Left forelimb (tissue), 1 donor: ENCODE results near the gene IWS1.
"Not testable (repeated sequence)": the region's sequence is repeated elsewhere in the genome, so short reads cannot be mapped to it uniquely, and the experiment has no call there.

Experiments used
- DNase-seq: peaks from one replicate; pipeline ENCODE4 v3.0.0-alpha.2; 2018; ENCODE audit warnings: low spot score

Gene IWS1

GRCh38 chr2:127454595-127455565, 71.4 kb downstream of the IWS1 start:
- DNase-seq, result no peak

- no peak for DNase-seq
These were observed 72.7 kb downstream of the IWS1 start for GRCh38 chr2:127453392-127454171.

- DNase-seq, result no peak
These were observed 73.3 kb downstream of the IWS1 start for GRCh38 chr2:127453013-127453391.

GRCh38 chr2:127452423-127452822, 73.9 kb downstream of the IWS1 start:
- DNase-seq, result not testable (repeated sequence)

- DNase-seq, result no peak
These were observed 74.3 kb downstream of the IWS1 start for GRCh38 chr2:127451981-127452380.

- no peak for DNase-seq
These were observed 76.4 kb downstream of the IWS1 start for GRCh38 chr2:127449898-127450297.

GRCh38 chr2:127449414-127449813, 76.9 kb downstream of the IWS1 start:
- no peak for DNase-seq

- DNase-seq, result no peak
These were observed 77.8 kb downstream of the IWS1 start for GRCh38 chr2:127448526-127448925.

GRCh38 chr2:127439343-127439742, 86.9 kb downstream of the IWS1 start:
- DNase-seq, result no peak

- no peak for DNase-seq
These were observed 88.2 kb downstream of the IWS1 start for GRCh38 chr2:127437781-127438726.

- DNase-seq, result no peak
These were observed 89.2 kb downstream of the IWS1 start for GRCh38 chr2:127437056-127437455.

GRCh38 chr2:127434515-127434914, 91.8 kb downstream of the IWS1 start:
- DNase-seq, result no peak

GRCh38 chr2:127431408-127432023, 94.8 kb downstream of the IWS1 start:
- no peak for DNase-seq
